ENCODE measurements around the gene PDE11A. TPM values are rescaled to one million over a fixed set of nuclear protein-coding genes. Genes with fewer than 3 reads are reported as not detected.

Gene PDE11A
- total and polyA plus RNA-seq, 4 donors, result 0.11 to 1.3 (median 0.25) TPM; not detected in 1

GRCh38 chr2:177723235-177723634, 349.3 kb downstream of the PDE11A start:
- no peak overlapping the region for H3K27ac ChIP-seq (ENCODE audit: low read depth in 1 of 2, low read length in 1 of 2)
- WGBS, 2 donors, result 93 to 94% methylated on average over 3 of the region's 3 CpGs
- no peaks in the 10 kb centered on the region for H3K36me3 ChIP-seq (ENCODE audit: control insufficient read depth in 4 of 4, insufficient read depth in 4 of 4, low read length in 4 of 4)
- DNase-seq (no peak), ATAC-seq (ENCODE audit: insufficient read depth, low FRiP score) (no peak)
- TF ChIP-seq CTCF (IDR thresholded peaks at IDR 0.05; ENCODE audit: control extremely low read depth, extremely low read depth), result no peak
- peaks cover 0 to 32% (median 4%) of the 10 kb centered on the region in 5 donors for H3K4me1 ChIP-seq (ENCODE audit: control insufficient read depth in 5 of 5, insufficient read depth in 5 of 5, low read length in 5 of 5)
- no peaks in the 10 kb centered on the region for H3K27me3 ChIP-seq (ENCODE audit: control insufficient read depth in 3 of 3, insufficient read depth in 3 of 3, low read length in 2 of 3)
- no peak overlapping the region for H3K4me3 ChIP-seq
- H3K9me3 ChIP-seq (ENCODE audit: control insufficient read depth in 4 of 4, insufficient read depth in 3 of 4, low read length in 3 of 4), result no peaks in the 10 kb centered on the region
- H3K9ac ChIP-seq (ENCODE audit: insufficient read depth in 1 of 2, low read length in 2 of 2), result no peak overlapping the region

- Histone ChIP-seq H3K36me3 (ENCODE audit: control insufficient read depth in 4 of 4, insufficient read depth in 4 of 4, low read length in 4 of 4) (no peaks in the 10 kb centered on the region), H3K9me3 (ENCODE audit: control insufficient read depth in 4 of 4, insufficient read depth in 3 of 4, low read length in 3 of 4) (no peaks in the 10 kb centered on the region), H3K9ac (ENCODE audit: insufficient read depth in 1 of 2, low read length in 2 of 2) (no peak overlapping the region), H3K4me1 (ENCODE audit: control insufficient read depth in 5 of 5, insufficient read depth in 5 of 5, low read length in 5 of 5) (peaks cover 0 to 22% (median 4%) of the 10 kb centered on the region in 5 donors), H3K27me3 (ENCODE audit: control insufficient read depth in 3 of 3, insufficient read depth in 3 of 3, low read length in 2 of 3) (no peaks in the 10 kb centered on the region), H3K4me3 (no peak overlapping the region), H3K27ac (ENCODE audit: low read depth in 1 of 2, low read length in 1 of 2) (no peak overlapping the region)
- DNase-seq, result no peak
- no peak for ATAC-seq (ENCODE audit: insufficient read depth, low FRiP score)
- TF ChIP-seq CTCF (IDR thresholded peaks at IDR 0.05; ENCODE audit: control extremely low read depth, extremely low read depth), result no peak
- WGBS, 2 donors, result 85 to 86% methylated on average over 11 of the region's 11 CpGs
These were observed 350.6 kb downstream of the PDE11A start for GRCh38 chr2:177721818-177722567.

- H3K9me3 ChIP-seq (ENCODE audit: control insufficient read depth in 4 of 4, insufficient read depth in 3 of 4, low read length in 3 of 4), result no peaks in the 10 kb centered on the region
- no peak overlapping the region for H3K27ac ChIP-seq (ENCODE audit: low read depth in 1 of 2, low read length in 1 of 2)
- no peak overlapping the region for H3K4me3 ChIP-seq
- no peaks in the 10 kb centered on the region for H3K36me3 ChIP-seq (ENCODE audit: control insufficient read depth in 4 of 4, insufficient read depth in 4 of 4, low read length in 4 of 4)
- no peak overlapping the region for H3K9ac ChIP-seq (ENCODE audit: insufficient read depth in 1 of 2, low read length in 2 of 2)
- DNase-seq (no peak), ATAC-seq (ENCODE audit: insufficient read depth, low FRiP score) (no peak)
- H3K4me1 ChIP-seq (ENCODE audit: control insufficient read depth in 5 of 5, insufficient read depth in 5 of 5, low read length in 5 of 5), result peaks cover 0 to 13% (median 2%) of the 10 kb centered on the region in 5 donors
- TF ChIP-seq CTCF (IDR thresholded peaks at IDR 0.05; ENCODE audit: control extremely low read depth, extremely low read depth), result no peak
- H3K27me3 ChIP-seq (ENCODE audit: control insufficient read depth in 3 of 3, insufficient read depth in 3 of 3, low read length in 2 of 3), result no peaks in the 10 kb centered on the region
- 91 to 93% methylated on average over 2 of the region's 2 CpGs for WGBS, 2 donors
These were observed 351.5 kb downstream of the PDE11A start for GRCh38 chr2:177721087-177721486.

All from lung (tissue), 12 donors.